Posterior vena cava (tissue), 2 donors: ENCODE measurements around the gene CD247. TPM values are rescaled to one million over a fixed set of nuclear protein-coding genes. Genes with fewer than 3 reads are reported as not detected.
A peak's percentile ranks its signal among the peaks of the same experiment; 100 is the strongest.

Experiments used
- DNase-seq: peaks from one replicate; pipeline ENCODE4 v3.0.0-alpha.2; 2020; ENCODE audit warnings: low spot score
- intact Hi-C, 2 donors: fragments of 100-400 bp; cut with DNase I; formaldehyde crosslinking; loops; one replicate each; pipeline versions ENCODE4 v1.14.1 to v1.14.2; 2022 to 2023
- total RNA-seq, 2 donors: library from RNA; stranded (reverse); fragmentation: NEBNext Ultra II Directional; extraction: Animal tissue kit (Norgen Biotek cat#: 25700); gene quantifications; one replicate each; pipeline ENCODE4 v1.2.1, GENCODE V29; 2021
- donor health status: DM: yes; HTN: yes; CAD: no.
- donor health status: DM: yes; HTN: yes; CAD: no.

The CD247 gene
- total RNA-seq, 2 donors from 2014 or later: 1.3 to 2.0 TPM

DNA sequence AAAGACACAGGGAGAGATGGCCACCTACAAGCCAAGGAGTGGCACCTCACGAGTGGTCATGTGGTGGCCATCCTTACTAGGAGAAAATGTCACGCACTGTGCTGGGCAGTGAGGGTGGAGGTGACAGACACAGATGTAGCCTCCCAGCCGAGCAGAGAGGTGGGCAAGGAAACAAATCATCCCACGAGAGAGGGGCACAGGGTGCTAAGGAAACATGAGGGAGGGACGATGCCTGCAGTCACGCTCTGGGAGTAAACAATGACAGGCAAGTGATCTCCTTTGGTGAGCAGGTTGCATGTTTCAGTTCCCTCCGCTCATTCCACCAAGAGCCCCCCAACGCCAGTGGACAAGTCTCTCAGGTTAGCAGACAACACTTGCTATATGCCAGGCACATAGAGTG lies 65.8 kb downstream of the CD247 start:
- intact Hi-C loops: no loop called here
- DNase-seq: no peak

GRCh38 chr1:167450843-167451242 lies 67.5 kb downstream of the CD247 start:
- intact Hi-C loops: no loop called here
- no peak for DNase-seq

GRCh38 chr1:167447521-167448136 lies 70.7 kb downstream of the CD247 start:
- intact Hi-C loops: loop anchor here (5.0 to 10.0 kb wide), 2 partner anchors 383 to 565 kb away; no protein-coding TSS in a partner anchor
- DNase-seq: no peak

GRCh38 chr1:167446966-167447365 lies 71.4 kb downstream of the CD247 start:
- no peak for DNase-seq
- intact Hi-C loops: loop anchor here (5.0 to 10.0 kb wide), 2 partner anchors 382 to 565 kb away; no protein-coding TSS in a partner anchor

- DNase-seq: no peak
- intact Hi-C loops: loop anchor here (5.0 to 10.0 kb wide), 3 partner anchors 176 to 379 kb away; no protein-coding TSS in a partner anchor
Measured at GRCh38 chr1:167443757-167444156, 74.6 kb downstream of the CD247 start.

- no peak for DNase-seq
- intact Hi-C loops: loop anchor here (5.0 to 10.0 kb wide), 3 partner anchors 176 to 378 kb away; no protein-coding TSS in a partner anchor
Measured at GRCh38 chr1:167442854-167443565, 75.3 kb downstream of the CD247 start.

DNA sequence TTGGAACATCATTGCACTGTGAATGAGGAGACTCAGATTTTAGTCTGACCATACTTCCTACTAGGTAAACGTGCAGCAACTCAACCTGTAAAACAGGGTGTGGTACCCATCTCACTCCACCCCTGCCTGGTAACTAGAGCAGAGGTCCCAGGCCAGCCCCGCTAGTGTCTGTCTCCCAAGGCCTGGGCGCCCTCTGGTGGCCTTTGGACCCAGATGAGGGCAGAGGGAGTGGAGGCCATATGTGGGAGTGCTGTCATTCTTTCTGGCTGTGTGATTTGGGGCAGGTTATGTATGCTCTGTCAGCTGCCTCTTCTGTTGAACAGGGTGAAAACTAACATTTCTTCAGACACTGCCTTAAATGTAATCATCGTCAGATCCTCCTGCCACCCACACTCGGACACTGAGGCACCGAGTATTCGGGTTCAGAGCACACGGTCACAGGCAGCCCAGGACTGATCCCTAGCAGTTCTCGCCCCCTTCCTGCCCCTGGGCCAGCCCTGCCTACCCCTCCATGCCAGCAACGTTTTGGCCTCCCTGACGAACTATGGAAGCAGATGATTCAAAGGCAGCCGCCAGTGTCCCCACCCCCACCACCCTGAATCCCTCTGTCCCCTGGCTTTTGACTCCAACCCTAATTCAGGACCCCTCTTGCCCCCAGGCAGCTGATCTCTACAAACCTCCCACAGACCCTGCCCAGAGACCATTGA lies 76.0 kb downstream of the CD247 start:
- intact Hi-C loops: loop anchor here (5.0 to 10.0 kb wide), 3 partner anchors 175 to 377 kb away; no protein-coding TSS in a partner anchor
- DNase-seq: peak; percentile 94

DNA sequence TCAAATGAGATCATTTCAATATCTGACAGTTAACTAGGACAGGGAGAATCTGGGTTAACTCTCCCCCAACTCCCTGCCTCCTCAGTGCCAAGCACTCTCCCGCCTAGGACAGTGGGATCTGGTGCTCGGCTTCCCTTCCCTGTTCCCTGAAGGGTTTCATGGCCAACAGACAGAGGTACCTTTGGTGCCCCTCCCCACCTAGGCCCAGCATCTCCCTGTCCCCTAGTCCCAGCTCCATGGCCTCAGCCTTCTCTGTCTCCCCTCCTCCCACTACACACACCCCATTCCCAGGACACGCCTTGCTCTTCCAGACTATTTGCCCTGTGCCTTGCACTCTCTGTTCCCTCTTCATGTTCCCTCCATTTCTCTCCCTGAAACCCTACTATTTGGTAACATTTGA lies 77.1 kb downstream of the CD247 start:
- intact Hi-C loops: loop anchor here (5.0 to 10.0 kb wide), 3 partner anchors 174 to 376 kb away; no protein-coding TSS in a partner anchor
- DNase-seq: no peak

- intact Hi-C loops: loop anchor here (5.0 to 10.0 kb wide), 3 partner anchors 173 to 376 kb away; no protein-coding TSS in a partner anchor
Measured at GRCh38 chr1:167440776-167441175, 77.6 kb downstream of the CD247 start.

GRCh38 chr1:167440345-167440744 lies 78.0 kb downstream of the CD247 start:
- DNase-seq: no peak
- intact Hi-C loops: loop anchor here (5.0 to 10.0 kb wide), 3 partner anchors 173 to 376 kb away; no protein-coding TSS in a partner anchor

More at GRCh38 chr1:167440776-167441175, 77.6 kb downstream of the CD247 start:
- DNase-seq: no peak

GRCh38 chr1:167439301-167439988 lies 78.9 kb downstream of the CD247 start:
- no peak for DNase-seq
- intact Hi-C loops: no loop called here

DNA sequence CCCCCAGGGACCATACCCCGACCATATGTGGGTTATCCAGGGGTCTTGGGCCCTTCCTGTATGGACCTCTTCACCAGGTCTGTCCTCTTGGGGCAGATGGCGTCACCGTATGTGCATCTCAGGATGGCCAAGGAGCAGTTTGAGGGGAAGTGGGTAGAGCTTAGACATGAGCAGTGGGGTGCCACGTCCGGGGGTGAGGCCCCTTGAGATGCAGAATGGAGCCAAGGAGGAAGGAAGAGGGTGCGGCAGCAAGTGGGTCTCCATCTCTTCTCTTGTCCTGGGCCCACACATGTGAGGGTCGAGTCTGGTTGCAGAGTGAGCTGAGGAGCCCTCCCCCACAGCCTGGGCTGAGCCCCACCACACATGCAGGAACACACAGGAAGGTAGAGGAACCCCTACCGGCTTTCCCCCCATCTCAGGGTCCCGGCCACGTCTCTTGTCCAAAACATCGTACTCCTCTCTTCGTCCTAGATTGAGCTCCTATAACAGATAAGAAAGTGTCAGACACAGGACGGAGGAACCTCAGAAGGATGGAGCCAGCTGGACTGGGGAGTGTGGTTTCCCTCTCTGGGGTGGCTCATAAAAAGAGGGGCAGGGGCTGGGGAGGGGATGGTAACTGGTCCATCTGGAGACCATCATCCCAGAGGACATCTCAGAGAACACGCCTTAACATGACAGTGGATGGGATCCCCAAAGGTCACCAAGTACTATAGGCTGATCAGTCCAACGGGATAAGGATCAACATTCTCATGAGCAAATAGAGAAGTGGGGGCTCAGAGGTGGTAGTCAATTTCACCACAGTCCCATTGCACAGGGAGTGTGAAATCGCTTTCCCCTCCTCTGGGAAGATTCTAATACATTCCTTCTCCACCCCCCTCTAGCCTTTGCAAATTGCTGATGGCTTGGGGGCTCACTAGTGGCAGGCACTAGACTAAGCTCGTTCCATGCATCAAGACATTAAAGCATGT lies 79.9 kb downstream of the CD247 start:
- intact Hi-C loops: no loop called here
- no peak for DNase-seq

DNA sequence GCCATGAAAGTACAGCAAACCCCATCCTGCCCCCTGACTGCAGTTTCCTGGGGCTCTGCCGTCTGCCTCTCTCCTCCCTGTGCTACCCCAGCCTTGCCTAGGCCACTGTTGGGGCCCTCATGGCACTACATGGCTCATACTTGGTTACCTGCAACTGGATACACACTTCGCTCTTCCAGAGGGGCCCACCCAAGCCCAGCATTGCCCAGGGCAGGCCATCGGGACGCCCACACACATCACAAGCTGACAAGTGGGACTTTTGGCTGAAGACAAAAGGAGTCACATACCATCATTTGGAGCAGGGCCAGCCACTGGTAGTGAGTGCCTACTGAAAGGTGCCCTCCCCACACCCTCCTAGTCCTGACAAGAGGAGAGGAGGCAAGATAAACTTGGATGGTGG lies 82.8 kb downstream of the CD247 start:
- no peak for DNase-seq
- intact Hi-C loops: no loop called here

DNA sequence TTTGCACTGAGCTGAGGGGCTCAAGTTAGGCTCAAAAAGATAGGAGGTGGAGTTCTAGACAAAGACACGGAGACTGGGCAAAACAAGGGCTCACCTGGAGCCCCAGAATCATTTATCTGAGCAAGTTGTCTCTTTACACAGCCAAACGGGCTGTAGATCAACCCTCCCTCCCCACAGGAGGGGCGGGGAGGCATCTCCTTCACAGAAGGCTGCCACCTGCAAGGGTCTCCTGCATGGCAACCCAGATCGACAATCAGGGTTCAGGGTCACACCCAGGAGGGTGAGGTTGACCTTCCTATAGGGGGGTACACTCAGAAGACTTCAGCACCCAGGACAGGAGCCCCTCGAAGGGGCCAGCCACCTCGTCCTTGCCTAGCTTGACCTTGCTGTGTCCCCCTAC lies 84.0 kb downstream of the CD247 start:
- DNase-seq: no peak
- intact Hi-C loops: no loop called here

DNA sequence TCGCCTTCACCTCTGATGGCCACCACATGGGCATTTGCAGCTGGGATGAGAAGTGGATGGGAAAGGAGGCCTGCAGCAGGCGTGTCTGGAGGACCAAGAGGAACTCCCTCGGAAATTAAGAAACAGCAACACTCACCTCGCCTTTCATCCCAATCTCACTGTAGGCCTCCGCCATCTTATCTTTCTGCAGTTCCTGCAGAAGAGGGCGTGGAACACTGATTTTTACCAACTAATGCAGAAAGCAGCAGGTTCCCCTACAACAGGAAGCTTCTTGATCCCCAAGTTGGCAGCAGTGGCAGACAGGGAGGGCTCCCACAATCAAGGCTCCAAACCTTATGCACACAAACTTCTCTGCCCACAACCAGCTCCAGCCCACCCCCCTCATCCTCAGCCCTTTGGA lies 84.4 kb downstream of the CD247 start:
- DNase-seq: no peak
- intact Hi-C loops: no loop called here

DNA sequence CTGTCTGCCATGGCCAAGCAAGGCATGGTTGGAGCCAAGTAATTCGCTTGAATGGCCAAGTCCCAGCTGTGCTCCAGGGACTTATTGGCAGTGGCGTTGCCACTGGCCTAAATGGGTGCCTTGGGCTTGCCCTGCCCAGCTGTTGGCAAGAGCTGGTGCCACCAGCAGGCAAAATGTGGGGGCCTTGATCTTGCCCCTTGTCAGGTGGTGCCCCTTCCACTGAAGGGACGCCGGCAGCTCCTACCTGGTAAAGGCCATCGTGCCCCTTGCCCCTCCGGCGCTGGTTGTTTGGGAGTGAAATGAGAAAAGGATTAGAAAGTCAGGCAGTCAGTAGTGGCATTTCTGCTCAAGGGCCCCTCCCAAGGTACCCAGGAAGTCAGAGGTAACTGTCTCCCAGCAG lies 85.5 kb downstream of the CD247 start:
- DNase-seq: no peak
- intact Hi-C loops: no loop called here

DNA sequence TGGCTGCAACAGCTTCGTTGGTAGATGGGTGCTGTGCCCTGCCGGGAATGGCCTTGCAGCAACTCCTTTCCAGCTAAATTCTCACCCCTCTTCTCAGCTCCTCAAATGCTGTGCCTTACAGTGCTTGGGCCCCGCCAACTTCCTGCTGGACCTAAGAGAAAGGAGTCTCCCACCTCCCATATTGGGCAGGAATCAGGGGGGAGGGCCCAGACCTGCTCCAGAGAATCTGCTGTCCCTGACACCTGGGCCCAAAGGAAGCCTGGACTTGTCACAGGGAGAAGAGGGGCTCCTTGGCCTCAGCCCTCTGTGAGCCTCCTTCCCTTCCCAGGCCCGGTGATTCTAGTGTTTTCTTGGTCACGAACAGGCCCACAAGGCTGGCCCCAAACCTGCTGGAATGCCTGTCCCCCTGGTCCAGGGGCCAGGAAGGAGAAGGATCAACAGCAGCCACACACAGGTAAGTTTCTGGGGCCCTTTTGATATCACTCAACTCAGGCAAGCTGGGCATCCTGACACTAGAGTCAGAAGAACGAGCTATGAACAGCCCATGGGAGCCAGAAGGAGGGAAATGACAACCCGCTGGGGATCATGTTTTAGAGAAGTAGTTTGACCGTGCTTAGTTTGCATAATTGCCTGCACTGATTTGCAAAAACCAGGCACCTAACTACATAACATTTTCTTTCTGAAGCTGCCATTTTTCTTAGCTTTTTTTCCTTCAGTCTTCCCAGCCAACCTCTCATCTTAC lies 86.2 kb downstream of the CD247 start:
- no peak for DNase-seq
- intact Hi-C loops: no loop called here
